GM19324 (cell line): ENCODE results near the gene VSTM2B.
"Not testable (repeated sequence)": the region's sequence is repeated elsewhere in the genome, so short reads cannot be mapped to it uniquely, and the experiment has no call there.

Experiments
- ATAC-seq: cut with Tn5 transposase; IDR thresholded peaks from one replicate; pipeline ENCODE4 v1.9.1; 2021; ENCODE audit warnings: mild to moderate bottlenecking, moderate library complexity; ENCODE audit not compliant: unreplicated experiment, low FRiP score

The VSTM2B gene

DNA sequence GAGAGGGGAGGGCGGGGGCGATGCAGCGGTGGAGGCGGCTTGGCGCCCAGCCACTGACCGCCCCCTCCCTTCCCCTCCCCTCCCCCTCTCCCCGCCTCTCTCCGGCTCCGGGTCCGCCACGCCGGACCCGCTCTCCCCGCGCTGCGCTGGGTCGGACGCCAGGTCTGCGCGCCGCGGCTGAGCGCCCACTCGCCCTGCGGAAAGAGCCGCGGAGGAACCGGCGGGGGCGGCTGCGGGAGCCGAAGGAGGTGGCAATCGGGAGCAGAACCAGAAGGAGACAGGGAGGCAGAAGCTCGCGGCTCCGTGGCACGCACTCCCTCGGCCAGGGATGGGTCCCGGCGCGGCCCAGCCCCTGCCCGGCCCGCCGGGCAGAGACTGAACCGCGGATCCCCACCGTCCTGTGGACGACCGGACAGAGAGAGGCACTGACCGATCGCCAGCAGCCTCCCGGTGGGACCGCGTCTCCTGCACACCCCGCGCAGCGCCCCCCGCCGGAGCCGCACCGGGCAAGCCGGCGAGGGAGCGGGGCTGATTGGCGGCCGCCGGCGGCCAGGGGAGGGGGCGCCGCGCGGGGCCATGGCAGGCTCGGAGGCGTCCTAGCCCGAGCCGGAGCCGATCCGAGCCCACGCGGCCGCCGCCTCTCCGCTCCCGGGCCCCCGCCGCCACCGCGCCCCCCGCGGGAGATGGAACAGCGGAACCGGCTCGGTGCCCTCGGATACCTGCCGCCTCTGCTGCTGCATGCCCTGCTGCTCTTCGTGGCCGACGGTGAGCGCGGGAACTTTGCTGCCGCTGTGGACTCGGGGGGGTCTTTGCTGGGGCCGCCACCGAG, at the start of gene VSTM2B:
Gene VSTM2B, plus strand, starts transcription at position 94 of the 829 bp plus-strand sequence. Its CDS starts 590 bp downstream, at position 684.
- ATAC-seq = no peak

DNA sequence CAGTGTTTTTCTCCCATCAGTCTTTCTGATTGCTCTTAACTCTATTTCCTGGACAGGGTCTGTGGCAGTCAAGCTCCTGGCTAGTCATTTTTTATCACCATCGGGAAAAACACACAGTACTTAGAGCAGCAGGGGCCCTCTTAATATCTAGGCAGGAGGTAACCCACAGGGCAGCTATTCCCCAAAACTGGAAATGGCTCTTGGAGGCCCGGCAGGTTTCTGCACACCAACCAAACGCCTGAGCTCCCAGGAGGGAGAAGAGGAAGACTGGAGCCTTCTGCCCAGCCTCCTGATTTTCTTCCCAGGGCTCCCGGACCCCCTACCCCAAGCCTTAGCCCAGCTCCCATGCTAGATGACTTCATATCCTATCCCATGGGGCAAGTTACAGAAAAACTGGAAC, 49.3 kb upstream of the VSTM2B start:
- ATAC-seq = no peak

DNA sequence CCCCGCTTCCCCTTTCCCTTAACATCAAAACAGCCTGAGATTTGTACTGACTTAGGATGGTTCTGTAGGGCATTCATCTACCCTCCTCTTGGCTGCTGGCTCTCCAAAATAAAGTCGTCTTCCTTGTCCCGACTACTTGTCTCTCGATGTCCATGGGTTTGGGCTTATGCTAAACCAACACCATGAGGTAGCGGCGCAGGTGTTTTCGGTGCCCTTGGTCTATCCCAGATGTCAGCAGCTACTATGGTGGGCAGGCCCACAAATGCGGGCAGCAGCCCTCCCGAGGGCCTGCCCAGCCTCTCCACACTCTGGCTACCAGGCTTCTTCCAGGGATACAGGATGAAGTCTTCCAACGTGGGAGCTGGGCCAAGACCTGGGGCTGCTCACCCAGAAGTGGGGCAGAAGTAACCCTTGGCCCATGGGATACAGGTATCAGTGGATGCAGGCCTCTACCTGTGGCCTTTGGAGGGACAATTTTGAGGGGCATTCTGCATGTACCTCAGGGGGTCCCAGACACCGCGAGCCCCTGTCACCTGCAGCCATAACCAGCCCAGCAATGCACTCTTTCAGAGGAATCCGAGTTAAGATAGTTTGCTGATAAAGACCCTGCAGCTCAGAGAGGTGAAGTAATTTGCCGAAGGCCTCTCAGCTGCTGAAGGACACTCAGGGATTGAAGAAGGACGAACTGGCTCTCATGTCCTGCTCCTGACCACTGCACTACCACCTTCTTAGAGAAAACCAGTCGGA, 47.8 kb upstream of the VSTM2B start:
- ATAC-seq = no peak

GRCh38 chr19:29478578-29479565, 46.9 kb upstream of the VSTM2B start:
- ATAC-seq = no peak

DNA sequence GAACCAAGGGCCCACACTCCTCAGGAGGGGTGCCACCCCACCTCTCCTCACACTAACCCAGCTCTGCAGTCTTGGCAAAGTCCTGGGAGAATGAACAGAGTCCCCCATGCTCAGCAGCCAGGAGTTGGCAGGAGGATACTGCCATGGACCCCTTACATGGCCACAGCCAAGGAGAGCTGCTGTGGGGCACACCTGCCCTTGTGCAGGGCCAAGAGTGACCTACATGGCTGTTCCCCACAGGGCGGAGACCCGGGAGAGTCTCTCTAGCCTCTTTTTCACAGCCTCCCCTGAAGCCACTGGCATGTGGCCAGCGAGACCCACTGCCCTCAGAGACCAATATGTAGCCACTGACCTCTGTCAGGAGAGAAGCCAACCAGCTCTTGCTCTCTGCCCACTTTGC, 45.9 kb upstream of the VSTM2B start:
- ATAC-seq = no peak

- ATAC-seq = no peak
These were observed 45.3 kb upstream of the VSTM2B start for GRCh38 chr19:29480507-29480906.

- ATAC-seq = no peak
These were observed 42.7 kb upstream of the VSTM2B start for GRCh38 chr19:29482855-29483640.

GRCh38 chr19:29483641-29483920, 42.2 kb upstream of the VSTM2B start:
- ATAC-seq = no peak

DNA sequence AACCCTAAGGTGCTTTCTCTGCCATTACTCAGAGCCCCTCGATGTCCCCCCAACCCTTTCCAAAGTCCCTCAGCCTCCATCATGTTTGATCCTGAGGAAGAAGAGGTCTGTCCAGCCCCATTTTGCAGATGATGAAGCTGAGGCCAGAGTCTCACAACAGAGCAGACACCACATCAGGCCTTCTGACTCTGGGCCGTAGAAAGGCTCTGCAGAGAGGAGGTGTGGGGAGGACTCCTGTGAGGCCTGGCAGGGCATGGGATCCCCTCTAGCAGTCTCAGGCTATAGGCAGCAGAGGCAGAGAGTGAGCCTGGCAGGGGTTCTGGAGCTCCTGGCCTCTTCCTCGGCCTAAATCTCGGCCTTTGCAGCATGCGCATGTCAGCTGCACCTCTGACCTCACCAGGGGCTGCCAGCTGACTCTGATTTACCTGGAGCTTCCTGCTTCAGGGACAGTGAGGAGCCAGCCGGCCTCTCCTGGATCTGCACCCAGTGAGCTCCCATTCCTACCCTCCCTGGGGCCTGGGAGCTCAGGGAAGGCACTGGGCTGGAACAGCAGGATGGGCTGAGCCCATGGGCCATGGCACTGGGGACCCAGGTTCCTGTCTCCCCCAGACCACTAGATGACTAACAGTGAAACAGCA, 41.7 kb upstream of the VSTM2B start:
- no peak for ATAC-seq

- no peak for ATAC-seq
These were observed 40.9 kb upstream of the VSTM2B start for GRCh38 chr19:29484876-29485275.

- ATAC-seq = no peak
These were observed 40.5 kb upstream of the VSTM2B start for GRCh38 chr19:29485293-29485692.

DNA sequence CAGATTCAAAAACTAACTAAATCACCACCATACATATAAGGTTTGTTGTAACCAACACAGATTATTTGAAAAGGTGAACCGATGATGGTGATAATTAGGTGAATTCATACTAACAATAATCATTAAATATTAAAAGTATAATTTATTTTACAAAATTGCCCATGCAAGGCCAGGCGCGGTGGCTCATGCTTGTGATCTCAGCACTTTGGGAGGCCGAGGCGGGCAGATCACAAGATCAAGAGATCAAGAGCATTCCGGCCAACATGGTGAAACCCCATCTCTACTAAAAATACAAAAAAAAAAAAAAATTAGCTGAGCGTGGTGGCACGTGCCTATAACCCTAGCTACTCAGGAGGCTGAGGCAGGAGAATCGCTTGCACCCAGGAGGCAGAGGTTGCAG, 38.8 kb upstream of the VSTM2B start:
- not testable (repeated sequence) for ATAC-seq

DNA sequence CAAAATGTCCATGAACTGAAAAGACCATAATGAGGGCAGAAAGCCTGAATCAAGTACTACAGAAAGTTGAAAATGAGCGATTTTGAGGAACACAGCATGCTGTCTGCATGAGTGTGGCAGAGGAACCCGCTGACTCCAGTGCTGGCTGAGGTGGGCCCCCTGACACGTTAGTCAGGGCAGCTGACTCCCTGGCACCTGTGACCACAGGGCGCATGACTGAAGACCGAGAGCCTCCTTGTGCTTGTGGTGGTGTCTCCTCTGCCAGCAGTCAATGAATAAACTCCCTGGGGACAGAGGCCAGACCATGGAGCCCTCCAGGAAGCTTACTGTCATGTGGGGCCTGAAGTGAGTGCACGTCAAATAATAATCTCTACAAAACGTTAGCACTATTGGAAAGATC, 38.4 kb upstream of the VSTM2B start:
- no peak for ATAC-seq

DNA sequence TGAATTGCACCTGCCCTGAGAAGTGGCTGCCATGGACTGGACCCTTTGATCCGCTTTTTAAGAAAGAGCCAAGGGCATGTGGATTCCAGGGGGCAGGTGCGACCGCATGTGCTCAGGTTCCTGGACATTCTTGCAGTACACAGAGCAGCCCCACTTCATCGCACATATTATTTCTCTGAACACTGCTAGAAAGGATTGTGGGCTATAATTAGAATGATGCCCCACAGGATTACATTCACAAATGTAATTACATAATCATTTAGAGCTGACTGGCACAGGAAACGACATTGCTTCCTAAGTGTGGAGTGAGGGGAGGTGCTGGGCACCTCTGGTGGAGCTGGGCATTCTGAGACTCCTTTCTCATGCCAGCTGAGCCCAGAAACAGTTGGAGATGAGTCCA, 37.5 kb upstream of the VSTM2B start:
- no peak for ATAC-seq

DNA sequence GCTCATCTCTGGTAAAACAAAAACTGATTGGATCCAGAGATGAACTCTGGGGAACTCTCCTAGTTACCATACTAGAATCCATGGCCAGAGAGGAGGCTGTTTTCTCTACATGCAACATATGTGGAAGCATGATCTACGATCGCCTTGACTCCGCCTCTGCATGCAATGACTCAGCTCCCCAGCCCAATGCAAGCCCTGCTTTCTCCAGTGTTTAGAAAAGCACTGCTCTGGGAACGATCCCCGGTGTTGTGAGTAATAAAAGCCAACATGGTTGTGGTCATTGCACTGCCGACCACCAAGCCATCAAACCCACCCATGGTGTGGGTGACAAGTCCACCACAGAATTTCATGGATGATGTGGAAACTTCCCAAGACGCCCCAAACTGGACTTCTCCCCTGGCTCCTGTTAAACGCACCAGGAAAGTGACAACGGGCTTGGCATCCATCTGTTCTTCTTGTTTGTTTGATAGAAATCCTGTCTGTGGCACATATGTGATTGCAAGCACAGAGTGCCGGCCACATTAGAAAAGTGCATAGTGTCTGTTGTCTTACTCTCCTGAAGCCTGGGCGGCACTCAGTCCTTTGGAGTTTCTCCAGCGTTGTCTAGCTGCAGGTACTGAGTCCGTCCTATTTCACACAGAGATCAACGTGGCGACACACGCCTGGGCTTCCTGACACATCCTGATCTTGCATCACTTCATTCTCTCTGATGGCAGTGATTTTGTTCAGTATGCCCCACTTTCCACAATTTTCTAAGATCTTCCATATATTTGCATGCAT, 36.4 kb upstream of the VSTM2B start:
- no peak for ATAC-seq

- ATAC-seq = no peak
These were observed 34.3 kb upstream of the VSTM2B start for GRCh38 chr19:29491491-29491890.

DNA sequence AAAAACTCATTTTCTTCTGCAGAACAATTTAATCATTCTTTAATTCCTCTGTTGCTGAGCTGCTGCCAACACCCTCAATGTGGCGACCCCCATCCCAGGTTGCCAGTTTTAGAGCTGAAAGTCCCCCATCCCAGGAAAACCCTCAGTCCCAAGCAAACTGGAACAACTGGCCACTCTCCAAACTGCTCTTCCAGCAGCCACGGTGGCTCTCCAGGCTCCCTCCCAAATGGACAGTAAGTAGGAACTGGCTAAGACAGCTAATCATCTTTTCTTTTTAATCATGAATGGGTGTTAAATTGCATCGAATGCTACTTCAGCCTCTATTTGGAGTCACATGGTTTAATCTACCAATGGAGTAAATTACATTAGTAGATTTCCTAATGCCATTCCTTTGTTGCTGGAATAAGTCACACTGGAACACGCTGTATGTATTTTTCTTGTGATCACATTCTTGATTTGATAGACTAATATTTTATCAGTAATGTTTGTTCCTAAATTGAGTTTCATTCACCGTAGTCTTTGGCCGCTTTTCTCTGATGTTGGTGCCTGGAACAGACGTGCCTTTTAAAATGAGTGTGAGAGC, 33.7 kb upstream of the VSTM2B start:
- ATAC-seq = no peak

DNA sequence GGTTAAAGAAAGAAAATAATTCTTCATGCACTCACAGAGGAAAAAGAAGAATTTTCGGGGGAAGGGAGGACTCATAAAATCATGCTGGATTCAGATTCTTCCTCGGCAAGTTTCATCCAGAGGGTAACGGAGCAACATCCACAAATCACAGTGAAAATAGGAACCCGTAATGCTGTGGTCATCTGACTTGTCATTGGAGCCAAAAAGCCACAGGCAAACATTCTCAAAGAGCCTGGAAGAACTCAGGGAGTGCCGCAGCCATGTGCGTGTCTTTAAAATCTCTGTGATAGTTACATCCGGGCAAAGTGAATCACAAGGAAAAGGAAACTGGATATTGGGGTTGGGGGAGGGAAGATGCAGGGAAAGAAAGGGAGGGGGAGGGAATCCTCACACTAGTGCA, 33.0 kb upstream of the VSTM2B start:
- ATAC-seq = no peak

GRCh38 chr19:29495091-29495490, 30.7 kb upstream of the VSTM2B start:
- no peak for ATAC-seq
